PFSK-1 (cell line): ENCODE data around the gene C15orf39.
A peak's percentile ranks its signal among the peaks of the same experiment; 100 is the strongest.

Experiments used
- FOXP2 ChIP-seq: optimal IDR thresholded peaks from 2 replicates; pipeline ENCODE3; 2011; ENCODE audit warnings: borderline replicate concordance, control low read depth, inconsistent platforms; ENCODE audit not compliant: insufficient read depth; ENCODE audit errors: extremely low read length, extremely low read depth
- POLR2AphosphoS5 ChIP-seq: IDR thresholded peaks from 2 replicates; pipeline ENCODE4 v1.6.1; 2012; ENCODE audit warnings: low read depth, mild to moderate bottlenecking, control low read depth, low read length, moderate library complexity
- SIN3A ChIP-seq: IDR thresholded peaks from 2 replicates; pipeline ENCODE4 v1.6.1; 2012; ENCODE audit warnings: mild to moderate bottlenecking, low read length, moderate library complexity, borderline replicate concordance; ENCODE audit not compliant: insufficient read depth
- TAF1 ChIP-seq: IDR thresholded peaks from 2 replicates; pipeline ENCODE4 v1.6.1; 2012; ENCODE audit warnings: low read length, control low read depth, borderline replicate concordance; ENCODE audit not compliant: insufficient read depth
- TF ChIP-seq, protein P1 (sequence below), 2 experiments: IDR thresholded peaks; 2 replicates each; pipeline versions ENCODE4 v1.6.1 to v1.8.0; 2011 to 2012; ENCODE audit warnings: low read depth in 2 of 2, low read length in 2 of 2, control low read depth in 1 of 2, inconsistent platforms in 1 of 2, mild to moderate bottlenecking in 1 of 2, moderate library complexity in 1 of 2; ENCODE audit not compliant: insufficient read depth in 1 of 2

Gene C15orf39

DNA sequence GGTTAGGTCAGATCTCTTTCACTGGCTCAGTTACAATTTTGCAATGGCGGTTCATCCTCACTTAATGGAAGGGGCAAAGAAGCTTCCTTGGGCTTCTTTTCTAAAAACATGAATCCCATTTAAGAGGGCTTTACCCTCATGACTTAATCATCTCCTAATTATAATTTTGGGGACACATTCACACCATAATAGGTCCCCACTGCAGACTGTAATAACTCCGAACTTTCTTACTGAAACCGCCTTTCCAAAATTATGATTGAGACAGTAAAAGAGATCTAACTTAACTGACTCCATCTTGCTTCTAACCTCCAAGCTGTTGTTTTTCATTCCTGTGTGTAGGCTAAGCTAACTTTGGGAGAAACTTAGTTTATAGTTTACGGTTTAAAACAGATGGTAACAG lies 33.3 kb upstream of the C15orf39 start:
- TF ChIP-seq SIN3A (no peak), TAF1 (no peak), POLR2AphosphoS5 (no peak)

DNA sequence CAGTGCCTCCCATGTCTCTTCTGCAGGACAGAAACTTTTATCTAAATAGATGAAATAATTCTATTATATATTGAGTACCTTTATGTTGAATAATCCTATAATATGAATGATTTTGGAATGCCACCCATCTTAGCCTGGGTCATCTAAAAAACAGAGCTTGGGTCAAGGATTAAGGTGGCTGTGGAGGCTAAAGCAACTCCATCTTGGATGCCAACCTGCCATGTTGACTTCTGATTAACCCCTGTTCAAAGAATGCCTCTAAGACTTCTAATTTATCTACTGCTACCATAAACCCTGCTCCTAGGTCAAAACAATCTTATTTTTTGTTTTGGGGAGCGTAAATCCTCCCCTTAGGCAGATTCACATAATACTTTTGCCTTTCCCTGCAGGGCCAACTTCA lies 31.5 kb upstream of the C15orf39 start:
- TF ChIP-seq TAF1, result no peak
- TF ChIP-seq POLR2AphosphoS5, result no peak
- TF ChIP-seq SIN3A, result no peak
- TF ChIP-seq, protein P1, sequence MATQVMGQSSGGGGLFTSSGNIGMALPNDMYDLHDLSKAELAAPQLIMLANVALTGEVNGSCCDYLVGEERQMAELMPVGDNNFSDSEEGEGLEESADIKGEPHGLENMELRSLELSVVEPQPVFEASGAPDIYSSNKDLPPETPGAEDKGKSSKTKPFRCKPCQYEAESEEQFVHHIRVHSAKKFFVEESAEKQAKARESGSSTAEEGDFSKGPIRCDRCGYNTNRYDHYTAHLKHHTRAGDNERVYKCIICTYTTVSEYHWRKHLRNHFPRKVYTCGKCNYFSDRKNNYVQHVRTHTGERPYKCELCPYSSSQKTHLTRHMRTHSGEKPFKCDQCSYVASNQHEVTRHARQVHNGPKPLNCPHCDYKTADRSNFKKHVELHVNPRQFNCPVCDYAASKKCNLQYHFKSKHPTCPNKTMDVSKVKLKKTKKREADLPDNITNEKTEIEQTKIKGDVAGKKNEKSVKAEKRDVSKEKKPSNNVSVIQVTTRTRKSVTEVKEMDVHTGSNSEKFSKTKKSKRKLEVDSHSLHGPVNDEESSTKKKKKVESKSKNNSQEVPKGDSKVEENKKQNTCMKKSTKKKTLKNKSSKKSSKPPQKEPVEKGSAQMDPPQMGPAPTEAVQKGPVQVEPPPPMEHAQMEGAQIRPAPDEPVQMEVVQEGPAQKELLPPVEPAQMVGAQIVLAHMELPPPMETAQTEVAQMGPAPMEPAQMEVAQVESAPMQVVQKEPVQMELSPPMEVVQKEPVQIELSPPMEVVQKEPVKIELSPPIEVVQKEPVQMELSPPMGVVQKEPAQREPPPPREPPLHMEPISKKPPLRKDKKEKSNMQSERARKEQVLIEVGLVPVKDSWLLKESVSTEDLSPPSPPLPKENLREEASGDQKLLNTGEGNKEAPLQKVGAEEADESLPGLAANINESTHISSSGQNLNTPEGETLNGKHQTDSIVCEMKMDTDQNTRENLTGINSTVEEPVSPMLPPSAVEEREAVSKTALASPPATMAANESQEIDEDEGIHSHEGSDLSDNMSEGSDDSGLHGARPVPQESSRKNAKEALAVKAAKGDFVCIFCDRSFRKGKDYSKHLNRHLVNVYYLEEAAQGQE (IDR thresholded peaks at IDR 0.05; ENCODE audit: insufficient read depth in 1 of 2, low read depth in 2 of 2, low read length in 2 of 2), result no peak
- TF ChIP-seq FOXP2, result no peak

DNA sequence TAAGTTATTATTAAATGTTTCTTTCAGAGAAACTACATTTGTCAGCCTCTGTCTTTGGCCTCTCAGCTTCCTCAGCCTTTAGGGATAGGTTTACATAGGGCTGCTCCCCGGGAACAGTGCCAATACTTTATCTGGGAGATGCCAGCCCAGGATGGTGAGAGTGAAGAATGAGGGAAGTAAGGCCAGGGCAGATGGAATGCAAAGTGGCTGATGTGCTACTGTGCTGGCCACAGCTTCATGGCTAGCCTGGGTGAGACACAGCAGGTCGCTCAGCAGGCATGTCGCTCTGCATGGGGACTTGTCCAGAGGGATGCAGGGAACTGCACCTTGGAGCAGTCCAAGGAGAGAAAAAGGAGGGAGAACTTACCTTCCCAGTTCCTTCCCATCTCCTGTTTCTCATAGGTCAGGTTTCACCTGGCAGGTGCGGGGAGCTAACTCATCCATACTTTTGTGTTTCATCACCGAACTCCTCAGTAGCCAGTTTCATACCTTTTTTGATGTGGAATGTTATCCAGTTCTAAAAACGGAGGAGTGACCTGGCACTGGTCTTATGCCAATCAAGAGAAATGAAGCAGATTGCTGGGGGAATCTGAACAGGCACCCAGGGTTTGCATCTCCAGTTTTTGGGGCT lies 30.9 kb upstream of the C15orf39 start:
- TF ChIP-seq POLR2AphosphoS5 (no peak), SIN3A (no peak), TAF1 (no peak), FOXP2 (no peak)
- TF ChIP-seq, protein P1 (IDR thresholded peaks at IDR 0.05; ENCODE audit: insufficient read depth in 1 of 2, low read depth in 2 of 2, low read length in 2 of 2), result no peak

DNA sequence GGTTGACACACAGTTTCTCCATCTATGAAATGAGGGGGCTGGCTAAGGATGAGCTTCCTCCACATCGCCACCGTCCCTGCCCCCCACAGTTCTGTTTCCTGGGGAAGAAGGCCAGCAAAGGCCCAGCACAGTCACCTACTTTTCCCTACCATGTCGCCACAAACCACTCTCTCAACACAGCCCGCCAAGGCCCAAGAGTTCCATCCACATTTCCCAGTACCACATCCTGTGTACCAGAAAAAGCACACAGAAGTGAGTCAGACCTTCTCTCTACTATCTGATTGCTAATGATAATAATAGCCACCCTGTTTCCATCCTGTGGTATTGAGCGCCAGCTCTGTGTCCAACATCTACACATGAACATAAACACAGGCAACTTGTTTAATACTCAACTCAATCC lies 30.3 kb upstream of the C15orf39 start:
- TF ChIP-seq TAF1 (0 out of 2 replicates have a peak, but pooled peaks have one; percentile 24), FOXP2 (peak; percentile 37)
- TF ChIP-seq, protein P1 (IDR thresholded peaks at IDR 0.05; ENCODE audit: insufficient read depth in 1 of 2, low read depth in 2 of 2, low read length in 2 of 2), result no peak

DNA sequence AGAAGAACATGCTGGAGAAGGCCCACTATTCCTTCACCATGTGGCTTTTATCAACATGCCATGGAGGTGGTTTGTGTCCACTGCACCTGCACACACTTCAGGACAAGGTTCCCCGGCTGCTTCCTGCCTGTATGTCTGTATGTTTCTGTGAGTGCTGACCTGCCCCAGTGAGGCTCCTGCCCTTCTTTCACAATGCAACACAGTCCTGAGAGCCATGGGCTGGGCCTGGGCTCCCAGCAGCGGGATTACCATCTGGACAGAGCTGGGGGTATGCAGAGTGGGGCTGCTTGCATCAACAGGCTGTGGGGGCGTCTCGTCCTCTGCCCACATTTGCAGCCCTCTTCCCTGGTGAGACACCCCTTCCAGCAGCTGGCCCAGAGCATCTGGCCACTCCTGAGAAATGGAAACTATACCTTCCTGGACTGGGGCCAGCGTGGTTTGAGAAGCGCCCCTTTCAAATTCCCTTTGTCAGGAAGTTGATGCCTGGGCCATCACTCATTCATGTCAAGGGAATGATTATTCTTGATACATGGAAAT lies 29.3 kb upstream of the C15orf39 start:
- no peak for TF ChIP-seq FOXP2
- TF ChIP-seq, protein P1 (IDR thresholded peaks at IDR 0.05; ENCODE audit: insufficient read depth in 1 of 2, low read depth in 2 of 2, low read length in 2 of 2), result no peak
- no peak for TF ChIP-seq TAF1
- TF ChIP-seq POLR2AphosphoS5, result no peak
- TF ChIP-seq SIN3A, result no peak
